VCaP (cell line): Measurements from ENCODE around the gene SCAF8.

Experiments used
- H3K27ac ChIP-seq: fragments of 450-650 bp; 2 replicates; pipeline ENCODE4 v1.5.1; 2017
- CTCF ChIP-seq: fragments of 450-650 bp; conservative IDR thresholded peaks from 2 replicates; pipeline ENCODE4 v1.5.1; 2017; ENCODE audit warnings: mild to moderate bottlenecking, moderate library complexity

SCAF8 gene

GRCh38 chr6:154733183-154733625, at the start of gene SCAF8:
SCAF8 (plus strand) TSS chr6:154733416; CDS start chr6:154733901, 485 bp downstream.
- peak; percentile 96 for TF ChIP-seq CTCF
- peak within 1 kb of the TSS; percentile 99 for H3K27ac ChIP-seq

DNA sequence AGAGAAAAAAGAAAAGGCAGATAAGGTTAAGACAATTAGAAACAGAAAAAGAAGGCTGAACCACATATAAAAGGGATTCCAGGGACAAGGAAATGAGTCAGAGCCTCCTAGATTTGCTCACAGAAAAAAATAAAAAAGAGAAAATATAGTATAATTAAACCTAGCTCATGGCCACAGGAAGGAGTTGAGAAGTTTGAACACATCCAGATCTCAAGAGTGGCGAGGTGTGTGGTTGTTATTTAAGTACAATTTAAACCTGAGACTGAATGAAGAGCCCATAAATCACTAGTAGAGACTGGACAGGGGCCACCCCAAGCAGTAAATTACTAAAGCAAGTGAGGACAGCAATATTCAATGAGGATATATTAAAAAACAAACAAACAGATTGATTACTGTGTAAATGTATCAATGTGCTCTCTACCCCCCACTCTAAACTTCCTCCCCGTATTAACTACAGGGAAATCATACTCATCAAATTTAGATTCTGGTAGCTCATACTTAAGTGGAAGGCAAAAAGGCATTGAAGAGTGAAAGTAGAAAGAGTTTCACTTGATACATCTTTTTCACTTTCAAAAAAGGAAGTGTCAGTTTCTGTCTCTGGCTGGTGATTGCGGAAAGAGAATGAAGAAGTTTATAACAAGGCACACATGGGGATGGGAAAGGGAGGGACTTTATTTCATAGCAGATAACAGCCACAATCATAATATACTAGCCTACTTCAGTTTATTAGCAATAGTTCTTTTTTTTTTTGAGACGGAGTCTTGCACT, 49.3 kb upstream of the SCAF8 start:
- no peak overlapping the region for H3K27ac ChIP-seq
- no peak for TF ChIP-seq CTCF

- no peak for TF ChIP-seq CTCF
- no peak overlapping the region for H3K27ac ChIP-seq
Measured at GRCh38 chr6:154686162-154686561, 47.1 kb upstream of the SCAF8 start.

GRCh38 chr6:154689493-154690255, 43.5 kb upstream of the SCAF8 start:
- no peak overlapping the region for H3K27ac ChIP-seq
- TF ChIP-seq CTCF: no peak

GRCh38 chr6:154690857-154691256, 42.4 kb upstream of the SCAF8 start:
- no peak for TF ChIP-seq CTCF
- H3K27ac ChIP-seq: no peak overlapping the region

DNA sequence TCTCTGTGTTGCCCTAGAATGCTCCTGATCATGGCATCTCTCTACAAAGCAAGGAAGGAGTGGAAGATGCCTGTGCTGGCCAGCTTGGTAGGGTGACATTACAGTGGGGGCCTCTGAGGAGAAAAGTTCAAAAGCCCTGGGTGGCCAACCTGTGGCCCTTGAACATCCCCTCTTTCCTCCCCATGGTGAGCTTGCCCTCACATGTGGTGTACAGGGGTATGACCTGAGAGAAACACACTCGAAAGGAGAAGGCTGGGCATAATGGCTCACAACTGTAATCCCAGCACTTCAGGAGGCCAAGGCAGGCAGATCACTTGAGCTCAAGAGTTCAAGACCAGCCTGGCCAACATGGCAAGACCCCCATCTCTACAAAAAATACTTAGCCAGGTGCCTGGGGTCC, 36.6 kb upstream of the SCAF8 start:
- no peak for TF ChIP-seq CTCF
- no peak overlapping the region for H3K27ac ChIP-seq

DNA sequence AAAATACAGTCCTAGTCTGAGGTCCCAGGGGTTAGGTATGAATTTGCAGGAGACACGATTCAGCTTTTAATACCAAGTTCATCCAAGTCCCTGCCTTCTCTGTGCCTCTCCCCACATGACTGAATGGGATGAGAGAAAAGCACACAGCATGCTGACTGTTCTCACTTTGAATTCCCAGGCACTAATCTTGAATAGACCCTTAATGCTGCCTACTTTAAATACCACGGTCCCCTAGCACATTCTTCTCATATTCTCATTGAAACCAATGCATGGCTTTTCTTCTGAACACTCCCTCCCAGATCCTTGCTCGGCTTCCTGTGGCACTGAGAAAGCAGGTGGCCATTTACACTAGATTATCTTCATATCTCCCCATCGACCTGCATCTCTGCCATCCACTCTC, 30.1 kb upstream of the SCAF8 start:
- no peak for TF ChIP-seq CTCF
- H3K27ac ChIP-seq: no peak overlapping the region
